GM21390 (cell line): ENCODE data around the gene EPHA2.

Experiments used
- ATAC-seq: cut with Tn5 transposase; IDR thresholded peaks from one replicate; pipeline ENCODE4 v1.9.1; 2021; ENCODE audit not compliant: unreplicated experiment

The EPHA2 gene

GRCh38 chr1:16151196-16151994 lies 4.5 kb downstream of the EPHA2 start:
- no peak for ATAC-seq

DNA sequence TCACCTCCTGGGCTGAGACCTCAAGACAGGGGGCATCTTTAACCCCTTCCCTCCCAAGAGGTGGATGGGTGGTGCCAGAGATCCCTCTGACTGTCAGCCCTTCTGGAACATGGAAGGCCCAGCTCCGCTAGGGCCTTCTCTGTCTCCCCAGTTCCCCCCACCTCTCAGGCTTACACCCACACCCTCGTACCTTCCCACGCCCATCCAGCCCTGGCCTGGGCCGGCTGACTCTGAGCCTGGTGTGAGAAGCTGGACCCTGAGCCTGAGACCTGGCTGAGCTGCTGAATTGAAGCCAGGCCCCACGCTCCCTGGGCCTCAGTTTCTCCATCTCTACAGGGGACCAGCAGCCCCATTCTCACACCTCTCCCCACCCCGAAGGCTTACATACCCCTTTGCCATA lies 5.4 kb downstream of the EPHA2 start:
- no peak for ATAC-seq

DNA sequence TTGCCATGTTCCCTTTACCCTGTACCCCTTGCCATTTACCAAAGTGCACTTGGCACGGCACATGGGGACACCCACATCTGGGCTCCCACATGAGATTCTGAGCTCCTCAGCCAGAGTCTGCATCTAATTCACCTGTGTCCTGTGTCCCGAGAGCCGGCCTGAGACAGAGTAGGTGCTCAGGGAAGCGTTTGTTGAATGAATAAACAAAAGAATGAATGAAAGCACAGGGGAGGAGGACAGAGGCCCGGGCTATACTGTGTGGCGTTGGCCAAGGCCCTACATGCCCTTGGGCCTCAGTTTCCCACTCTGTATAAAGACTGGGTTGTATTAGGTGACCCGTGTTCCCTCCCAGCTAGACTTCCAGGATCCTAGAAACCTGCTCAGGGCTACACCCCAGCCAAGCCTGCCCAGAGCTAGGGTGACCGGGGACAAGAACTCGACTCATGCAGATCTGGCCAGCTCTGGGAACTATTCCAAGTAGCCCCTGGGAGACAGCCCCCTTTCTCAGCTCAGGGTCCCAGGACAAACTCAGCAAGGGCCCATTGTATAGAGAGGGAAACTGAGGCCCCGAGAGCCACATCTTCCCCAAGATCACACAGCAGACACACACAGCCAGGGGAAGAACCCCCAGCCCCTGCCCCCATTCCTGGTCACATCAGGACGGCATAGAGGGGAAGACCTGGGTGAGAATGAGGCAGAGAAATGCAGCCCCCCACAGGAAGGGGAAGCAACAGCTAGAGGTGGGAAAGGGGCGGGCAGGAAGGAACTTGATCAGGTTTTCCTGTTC lies 6.0 kb downstream of the EPHA2 start:
- no peak for ATAC-seq

GRCh38 chr1:16149146-16149545 lies 6.7 kb downstream of the EPHA2 start:
- no peak for ATAC-seq

- no peak for ATAC-seq
These were observed 7.4 kb downstream of the EPHA2 start for GRCh38 chr1:16148329-16149092.

- no peak for ATAC-seq
These were observed 8.5 kb downstream of the EPHA2 start for GRCh38 chr1:16147156-16147926.

DNA sequence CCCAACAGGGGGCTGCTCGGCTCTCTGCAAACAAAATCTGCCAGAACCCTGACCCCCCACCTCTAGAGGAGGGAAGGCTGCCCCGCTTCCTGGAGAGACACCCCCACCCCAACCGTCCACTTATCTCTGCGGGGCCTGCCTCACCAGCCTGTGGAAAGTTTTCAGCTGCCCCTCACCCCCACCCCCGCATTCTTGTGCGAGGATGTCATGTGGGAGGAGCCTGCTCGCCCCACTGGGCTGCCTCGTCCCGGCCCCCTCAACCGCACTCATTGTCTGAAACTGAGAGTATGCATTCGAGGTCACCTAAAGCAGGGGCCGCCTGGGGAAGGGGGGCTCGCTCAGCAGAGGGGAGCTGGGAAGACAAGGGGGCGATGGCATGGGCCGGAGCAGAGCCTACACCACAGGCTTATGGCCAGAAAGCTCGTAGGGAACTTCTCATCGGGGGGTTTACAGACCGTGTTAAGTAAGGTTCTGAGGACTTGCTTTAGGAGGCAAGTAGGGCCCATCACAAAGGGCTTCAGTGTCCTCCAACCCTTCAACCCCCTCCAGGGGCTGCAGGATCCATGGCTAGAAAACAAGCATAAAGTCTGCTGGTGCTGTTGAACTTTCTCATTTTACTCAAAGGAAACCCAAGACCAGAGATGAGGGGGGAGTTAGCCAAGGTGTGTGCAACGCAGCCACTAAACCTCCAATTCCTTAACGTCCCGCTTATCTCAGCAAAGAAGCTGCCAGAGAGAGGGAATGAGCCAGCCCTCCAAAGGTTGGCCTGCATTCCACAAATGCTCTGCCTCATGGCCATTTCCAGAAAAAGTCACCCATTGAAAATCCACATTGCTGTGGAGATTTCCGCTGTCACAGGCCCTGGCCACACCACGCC lies 9.4 kb downstream of the EPHA2 start:
- ATAC-seq = no peak

DNA sequence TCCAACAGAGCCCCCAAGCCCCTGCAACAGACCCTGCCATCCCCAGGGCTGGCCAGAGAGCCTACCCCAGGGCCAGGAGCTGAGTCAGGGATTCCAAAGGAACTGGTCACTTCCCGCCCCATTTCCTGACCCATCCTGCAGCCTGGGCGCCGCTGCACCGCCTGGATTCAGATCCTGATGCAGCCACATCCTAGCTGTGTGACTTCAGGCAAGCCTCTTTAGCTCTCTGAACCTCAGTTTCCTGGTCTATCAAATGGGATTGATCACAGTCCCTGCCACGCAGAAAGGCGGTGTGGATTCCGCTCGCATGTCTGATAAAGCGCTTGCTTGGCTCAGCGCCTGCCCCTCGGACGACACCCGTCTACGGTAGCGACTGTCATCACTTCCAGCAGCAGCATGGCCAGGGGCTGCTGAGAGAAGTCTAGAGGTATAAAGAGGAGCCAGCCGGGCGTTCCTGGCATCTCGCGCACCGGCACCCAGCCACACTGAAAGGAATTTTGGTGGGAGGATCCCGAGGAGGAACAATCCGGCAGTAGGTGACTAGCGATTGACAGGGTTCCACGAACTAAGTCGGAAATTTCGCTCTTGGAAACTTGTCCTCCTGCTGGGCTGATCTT lies 10.1 kb downstream of the EPHA2 start:
- no peak for ATAC-seq

DNA sequence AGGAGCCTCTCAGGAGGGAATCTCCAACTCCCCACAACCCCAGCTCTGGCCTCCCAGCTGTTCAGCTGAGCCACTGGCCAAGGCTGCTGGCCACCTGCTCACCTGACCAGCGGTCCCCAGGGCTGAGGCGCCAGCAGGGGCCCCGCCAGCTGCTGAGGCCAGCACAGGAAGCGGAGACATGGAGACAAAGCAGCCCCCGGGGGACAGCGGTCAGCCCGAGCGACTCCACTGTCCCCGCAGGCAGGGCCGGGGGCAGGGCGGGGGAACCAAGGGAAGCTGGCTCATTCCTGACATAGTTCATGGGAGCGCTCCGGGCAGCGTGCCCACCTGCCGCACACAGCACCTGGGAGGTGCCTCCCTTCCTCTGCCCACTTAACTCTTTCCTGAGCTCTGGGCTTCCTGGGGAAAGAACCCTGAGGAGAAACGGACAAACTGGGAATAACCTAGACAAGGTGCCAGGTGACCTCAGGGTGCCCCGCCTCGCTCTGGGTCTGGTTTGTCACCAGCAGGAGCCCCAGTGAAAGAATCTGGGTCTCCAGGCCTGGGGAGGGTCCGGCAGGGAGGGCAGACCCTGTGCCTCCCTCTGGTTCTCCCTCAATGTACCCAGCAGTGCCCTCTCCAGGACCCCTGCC lies 10.7 kb downstream of the EPHA2 start:
- no peak for ATAC-seq

DNA sequence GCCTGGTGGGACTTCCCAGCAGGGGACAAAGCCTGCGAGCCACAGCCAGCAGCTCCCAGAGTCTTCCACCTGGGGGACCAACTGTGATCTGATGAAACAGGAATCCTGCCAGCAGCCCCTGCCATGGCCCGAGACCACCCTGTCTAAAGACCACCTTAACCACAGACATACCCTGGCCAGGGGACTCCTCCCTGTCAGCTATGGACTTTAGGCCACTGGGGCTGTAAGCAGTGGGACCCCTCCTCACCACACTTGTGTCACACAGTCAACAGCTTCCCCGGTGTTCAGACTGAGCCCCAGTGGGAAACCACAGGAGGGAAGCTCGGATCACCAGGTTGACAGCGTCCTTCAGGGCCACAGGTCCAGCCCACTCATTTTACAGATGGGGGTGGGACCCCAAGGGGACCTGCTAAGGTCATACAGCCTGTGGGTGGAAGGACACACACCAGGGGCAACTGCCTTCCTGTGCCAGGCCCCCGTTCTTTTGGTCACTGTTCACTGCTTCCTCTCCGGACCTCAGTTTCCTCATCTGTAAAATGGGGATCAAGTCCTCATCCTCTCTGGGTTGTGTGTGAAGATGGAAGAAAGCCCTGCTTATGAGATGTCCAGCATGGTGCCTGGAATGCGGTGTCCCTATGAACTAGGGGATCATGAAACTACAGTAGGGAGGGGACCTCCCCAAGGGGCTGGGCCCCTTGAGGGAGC lies 11.4 kb downstream of the EPHA2 start:
- ATAC-seq = no peak

GRCh38 chr1:16143566-16144324 lies 12.1 kb downstream of the EPHA2 start:
- no peak for ATAC-seq

DNA sequence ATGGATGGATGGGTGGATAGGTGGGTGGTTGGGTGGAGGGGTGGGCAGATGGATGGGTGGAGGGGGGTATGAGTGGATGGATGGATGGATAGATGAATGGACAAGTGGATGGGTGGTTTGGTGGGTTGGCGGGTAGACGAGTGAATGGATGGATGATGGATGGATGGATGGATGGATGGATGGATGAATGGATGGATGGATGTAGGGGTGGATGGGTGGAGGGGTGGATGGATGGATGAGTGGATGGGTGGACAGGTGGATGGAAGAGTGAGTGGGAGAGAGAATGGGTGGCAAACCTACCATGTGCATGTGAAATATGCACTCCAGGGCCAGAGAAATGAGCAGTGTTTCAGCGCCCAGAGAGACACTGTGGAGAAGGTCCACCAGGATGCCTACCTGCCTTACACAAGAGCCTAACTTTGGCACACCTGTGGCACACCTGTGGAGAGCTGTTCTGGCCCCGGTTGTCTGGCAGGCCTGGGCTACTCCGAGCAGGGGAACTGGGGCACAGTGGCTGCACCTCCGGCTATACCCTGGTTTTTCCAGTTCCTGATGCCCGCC lies 12.8 kb downstream of the EPHA2 start:
- no peak for ATAC-seq

- no peak for ATAC-seq
These were observed 13.4 kb downstream of the EPHA2 start for GRCh38 chr1:16142383-16142995.

DNA sequence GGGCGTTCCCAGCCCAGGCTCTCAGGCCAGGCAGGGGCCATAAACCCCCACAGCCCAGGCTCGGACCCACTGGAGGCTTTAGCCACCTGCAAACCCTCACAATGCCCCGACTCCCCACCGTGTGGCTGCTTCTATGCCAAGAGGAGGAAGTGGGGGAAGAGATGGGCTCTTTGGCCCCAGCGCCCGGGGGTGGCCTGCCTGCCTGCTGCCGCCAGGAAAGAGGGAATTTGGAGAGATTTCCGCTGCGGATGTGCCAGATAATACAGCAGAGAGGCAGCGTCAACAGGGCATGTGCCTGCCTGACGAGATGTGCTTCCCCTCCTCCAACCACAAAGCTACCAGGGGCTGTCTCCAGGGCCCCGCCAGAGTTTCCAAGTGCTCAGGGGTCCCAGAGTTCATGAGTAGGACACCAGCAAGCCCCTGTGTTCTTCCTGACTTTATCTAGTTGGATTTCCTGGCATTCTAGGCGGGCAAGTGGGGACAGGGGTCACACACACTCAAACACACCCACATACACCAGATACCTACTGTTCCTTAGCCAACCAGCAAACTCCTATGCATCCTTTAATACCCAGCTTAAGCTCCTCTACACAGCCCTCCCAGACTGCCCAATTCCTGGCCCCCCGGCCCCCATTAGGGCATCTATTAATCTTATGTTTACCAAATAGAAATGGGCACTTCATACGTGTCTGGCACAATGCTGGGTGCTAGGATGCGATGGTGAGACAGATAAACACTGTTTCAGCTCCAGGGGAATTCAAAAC lies 14.1 kb downstream of the EPHA2 start:
- no peak for ATAC-seq

DNA sequence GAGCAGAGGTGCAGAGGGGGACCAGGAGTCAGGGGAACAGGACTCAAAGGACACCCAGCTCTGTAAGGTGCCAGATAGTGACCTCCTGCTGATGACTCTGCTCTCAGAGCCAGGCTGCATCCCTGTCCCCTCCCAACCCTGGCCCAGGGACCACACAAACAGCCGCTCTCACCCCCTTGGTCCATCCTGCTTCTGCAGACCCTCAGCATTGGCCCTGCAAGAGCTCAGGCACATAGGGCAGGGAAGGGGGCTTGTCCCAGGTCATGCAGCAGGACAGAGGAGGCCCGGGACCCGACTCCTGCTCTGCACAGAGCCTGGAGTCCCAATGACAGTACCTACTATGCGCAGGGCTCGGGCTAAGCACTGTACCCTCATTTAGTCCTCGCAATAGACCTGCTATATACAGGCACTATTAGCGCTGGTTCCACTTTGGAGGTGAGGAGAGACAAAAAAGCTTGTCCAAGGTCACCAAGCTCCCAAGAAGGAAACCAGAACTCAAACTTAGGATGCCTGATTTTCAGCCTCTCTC lies 15.7 kb downstream of the EPHA2 start:
- no peak for ATAC-seq

GRCh38 chr1:16139473-16139962 lies 16.4 kb downstream of the EPHA2 start:
- no peak for ATAC-seq
